HG03439 (cell line): ENCODE data around the gene GRM8.

ENCODE experiments used
- ATAC-seq: cut with Tn5 transposase; IDR thresholded peaks from one replicate; pipeline ENCODE4 v1.9.1; 2021; ENCODE audit warnings: mild to moderate bottlenecking, moderate library complexity; ENCODE audit not compliant: unreplicated experiment

Gene GRM8

DNA sequence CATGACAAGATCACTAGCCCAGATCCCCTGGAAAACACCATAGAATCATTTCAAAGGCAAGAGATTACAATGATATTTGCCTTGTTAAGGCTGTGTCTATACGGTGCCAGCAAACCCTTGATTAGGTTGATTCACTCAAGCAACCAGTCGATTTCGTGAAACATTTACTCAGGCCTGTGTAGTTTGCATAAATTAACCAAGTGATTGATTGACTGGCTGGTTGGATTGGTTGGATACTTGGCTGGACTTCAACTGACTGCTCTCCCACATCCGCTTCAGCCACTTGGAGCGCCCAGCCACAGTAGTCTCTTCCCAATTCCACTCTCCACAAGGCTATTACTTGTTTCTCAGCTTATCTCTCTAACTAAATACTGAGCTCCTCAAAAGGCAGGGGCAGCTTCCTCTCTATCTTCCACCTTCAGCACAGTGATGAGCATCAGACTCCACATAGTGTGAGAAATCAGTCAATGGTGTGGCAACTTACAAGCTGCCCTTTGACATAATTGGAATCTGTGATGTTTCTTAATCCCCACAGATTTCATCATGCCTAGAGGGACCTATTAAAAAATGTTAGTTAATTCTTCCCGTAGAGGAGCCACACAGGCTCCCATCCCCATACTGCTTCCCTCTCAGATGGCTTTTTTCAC is 217.4 kb downstream of the GRM8 start:
- ATAC-seq = no peak

DNA sequence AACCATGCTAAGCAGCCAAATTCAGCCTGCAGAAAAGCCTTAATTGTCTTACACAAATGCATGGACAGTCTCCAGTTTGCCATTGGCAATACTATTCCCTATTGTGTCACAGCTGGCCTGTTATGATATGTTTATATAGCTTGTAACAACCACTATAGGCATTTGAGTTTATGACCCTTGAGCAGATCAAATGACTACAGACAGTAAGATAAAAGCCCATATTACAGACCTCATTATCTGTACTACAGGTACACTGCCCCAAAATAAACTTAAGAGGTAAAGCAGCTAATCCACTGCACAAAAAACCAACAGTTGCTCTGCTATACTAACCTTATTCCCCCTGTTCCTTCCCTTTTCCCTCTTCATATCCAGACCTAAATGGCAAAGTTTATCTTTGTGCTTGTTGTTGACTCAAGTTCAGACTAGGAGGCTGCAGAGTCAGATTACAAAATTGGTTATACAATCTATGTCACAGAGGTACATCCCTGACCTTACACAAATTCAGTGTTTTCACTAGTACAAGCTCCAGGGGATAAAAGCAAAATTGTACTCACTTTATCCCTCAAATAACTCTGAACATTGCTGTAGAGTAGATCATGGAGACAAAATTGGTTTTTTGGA is 218.4 kb downstream of the GRM8 start:
- ATAC-seq = no peak

DNA sequence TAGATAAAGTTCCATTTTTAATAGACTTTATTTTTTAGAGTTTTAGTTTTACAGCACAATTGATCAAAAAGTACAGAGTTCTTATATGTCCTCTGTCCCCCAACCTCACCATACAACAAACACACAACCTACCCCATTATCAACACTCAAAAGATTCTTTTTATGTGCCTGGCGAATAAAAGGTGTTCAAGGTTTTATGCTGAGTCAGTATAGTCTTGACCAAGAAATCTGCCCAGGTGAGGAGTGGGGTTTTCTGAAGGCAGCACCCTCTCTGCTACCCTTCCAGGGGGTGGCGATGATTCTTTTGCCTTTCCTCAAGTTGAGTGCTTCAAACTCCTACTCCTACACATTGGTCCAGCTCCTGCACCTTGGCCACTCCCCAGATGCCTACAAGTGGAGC is 222.9 kb downstream of the GRM8 start:
- ATAC-seq = no peak

DNA sequence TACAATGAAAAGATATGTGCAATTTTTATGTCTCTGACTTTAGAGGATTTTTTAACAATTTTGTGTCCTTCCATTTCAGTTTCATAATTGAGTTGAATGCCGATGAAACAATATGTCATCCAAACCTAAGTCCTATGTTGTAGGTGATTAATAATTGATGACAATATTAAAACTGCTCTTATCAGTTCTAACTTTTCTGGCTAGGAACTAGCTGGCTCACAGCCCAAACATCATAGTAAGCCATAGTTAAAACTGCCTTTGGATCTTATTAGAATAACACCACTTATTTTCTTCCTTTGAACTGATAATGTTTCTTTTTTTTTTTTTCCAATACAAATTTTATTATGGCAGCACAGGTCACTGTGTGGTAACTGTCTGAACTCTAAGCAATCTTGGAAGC is 230.9 kb downstream of the GRM8 start:
- ATAC-seq = no peak

DNA sequence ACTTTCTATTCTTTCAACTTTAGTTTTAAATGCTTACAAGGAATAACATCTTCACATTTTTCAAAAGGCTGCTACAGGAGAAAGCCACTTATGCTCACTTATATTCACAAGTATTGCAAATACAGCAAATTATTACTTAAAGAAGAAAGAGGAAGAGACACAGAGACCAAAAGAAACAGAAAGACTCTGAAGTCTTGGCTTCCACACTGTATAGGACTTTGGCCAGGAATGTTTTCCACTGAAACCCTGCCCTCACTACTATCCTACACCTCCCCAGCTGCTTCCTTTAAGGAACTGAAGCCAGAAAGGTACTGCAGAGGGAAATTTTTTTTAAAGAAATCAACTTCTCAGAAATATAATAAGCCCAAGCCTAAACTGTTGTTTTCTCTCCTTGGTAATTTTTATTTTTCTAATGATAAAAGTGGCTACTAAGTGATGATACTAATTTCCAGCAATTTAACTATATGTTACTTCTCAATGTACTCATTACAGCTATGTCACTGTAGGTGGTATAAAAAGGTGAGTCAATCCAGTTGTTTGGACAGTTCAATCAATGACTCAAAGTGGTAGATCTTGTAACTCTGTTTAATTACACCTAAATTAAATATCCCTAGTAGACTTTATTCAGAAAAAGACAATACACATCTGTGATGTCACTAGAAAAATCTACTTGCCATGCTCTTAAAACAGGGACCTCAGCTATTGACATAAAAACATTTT is 231.6 kb downstream of the GRM8 start:
- ATAC-seq = no peak

DNA sequence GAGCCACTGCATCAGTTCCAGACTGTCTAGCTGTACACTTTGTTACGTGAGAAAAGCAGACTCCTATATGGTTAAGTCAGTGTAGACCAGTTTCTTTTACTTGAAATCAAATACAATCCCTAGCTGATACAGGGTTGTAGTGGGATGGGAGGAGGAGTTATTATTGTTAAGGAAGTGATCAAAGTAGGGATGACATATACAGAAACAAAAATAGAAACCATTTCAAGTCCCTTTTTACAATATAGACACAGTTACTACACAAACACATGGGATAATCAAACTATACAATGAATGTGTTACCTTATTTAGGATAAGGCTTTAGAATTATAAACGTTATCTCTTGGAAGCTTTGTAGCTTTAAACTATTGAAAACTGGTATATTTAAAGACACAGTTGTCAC is 233.9 kb downstream of the GRM8 start:
- no peak for ATAC-seq

DNA sequence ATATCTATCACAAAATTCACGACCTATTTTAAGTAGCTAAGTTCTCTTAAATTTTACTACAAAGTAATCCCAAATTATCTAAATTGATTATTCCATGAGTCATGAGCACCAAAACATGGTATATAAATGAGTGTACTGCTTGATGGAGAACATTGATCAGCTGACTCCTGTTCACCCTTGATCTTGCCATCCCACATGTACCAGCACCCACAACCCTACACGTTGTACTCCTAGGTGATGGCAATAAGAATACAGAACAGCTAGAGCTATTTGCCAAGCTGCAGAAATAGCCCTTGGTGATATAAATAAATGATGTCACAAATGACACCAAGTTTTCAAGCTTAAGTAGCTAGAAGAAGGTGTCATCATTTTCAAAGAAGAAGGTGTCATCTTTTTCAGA is 235.5 kb downstream of the GRM8 start:
- ATAC-seq = no peak

DNA sequence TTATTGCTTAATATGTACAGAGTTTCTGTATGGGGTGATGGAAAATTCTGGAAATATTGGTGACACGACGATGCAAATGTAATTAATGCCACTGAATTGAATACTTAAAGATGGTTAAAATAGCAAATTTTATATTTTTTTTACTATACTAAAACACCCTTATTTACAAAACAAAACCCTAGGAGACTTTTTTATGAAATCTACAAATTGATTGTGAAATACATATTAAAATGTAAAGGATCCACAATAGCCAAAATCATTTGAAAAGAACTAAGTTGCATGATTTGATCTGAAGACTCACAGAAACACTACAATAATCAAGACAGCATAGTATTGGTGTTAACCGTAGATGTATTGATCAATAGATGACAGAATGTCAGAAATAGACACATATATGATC is 252.0 kb downstream of the GRM8 start:
- ATAC-seq = no peak

DNA sequence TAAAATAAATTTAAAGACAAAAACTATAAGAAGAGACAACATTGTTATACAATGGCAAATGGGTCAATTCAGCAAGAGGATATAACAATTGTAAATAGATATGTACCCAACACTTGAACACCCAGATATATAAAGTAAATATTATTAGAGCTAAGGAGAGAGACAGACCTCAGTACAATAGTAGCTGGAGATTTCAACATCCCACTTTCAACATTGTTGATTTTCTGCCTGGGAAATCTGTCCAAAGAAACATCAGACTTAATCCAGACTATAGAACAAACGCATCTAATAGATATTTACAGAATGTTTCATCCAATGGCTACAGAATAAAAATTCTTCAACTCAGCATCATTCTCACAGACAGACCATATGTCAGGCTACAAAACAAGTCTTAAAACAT is 256.1 kb downstream of the GRM8 start:
- no peak for ATAC-seq

DNA sequence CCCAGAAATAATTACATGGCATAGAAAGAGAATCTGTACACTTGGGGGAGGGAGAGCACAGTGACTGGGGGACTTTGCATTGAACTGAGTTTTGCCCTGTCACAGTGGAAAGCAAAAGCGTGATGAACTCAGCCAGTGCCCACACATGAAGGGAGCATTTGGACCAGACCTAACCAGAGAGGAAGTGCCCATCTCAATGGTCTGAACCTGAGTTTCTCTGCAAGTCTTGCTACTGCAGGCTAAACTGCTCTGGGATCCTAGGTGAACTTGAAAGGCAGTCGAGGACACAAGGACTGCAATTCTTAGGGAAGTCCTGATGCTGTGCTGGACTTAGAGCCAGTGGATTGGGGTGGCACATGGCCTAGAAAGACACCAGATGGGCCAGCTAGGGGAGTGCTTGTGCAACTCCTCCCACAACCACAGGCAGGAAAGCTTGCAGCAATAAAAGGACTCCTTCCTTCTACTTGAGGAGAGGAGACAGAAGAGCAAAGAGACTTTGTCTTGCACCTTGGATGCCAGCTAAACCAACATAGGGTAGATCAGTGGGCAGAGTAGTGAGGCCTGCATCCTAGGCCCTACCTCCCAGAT is 259.0 kb downstream of the GRM8 start:
- no peak for ATAC-seq

DNA sequence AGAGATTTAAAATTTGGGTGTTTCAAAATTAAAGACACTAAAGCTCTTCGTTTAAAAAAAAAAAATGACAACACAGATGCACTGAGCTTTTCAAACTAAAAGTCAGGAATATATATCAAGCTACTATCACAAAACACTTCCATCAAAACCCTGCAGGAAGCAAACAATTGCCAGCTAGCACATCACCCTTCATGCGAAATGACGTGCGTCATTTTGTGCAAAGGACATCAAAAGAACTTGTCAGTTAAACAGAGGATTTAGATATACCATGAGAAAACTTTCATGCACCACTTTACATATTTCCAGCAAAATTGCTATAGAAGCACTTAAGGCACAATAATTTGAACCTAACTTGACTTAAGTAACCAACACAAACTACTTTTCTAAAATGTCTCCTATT is 264.7 kb downstream of the GRM8 start:
- no peak for ATAC-seq

DNA sequence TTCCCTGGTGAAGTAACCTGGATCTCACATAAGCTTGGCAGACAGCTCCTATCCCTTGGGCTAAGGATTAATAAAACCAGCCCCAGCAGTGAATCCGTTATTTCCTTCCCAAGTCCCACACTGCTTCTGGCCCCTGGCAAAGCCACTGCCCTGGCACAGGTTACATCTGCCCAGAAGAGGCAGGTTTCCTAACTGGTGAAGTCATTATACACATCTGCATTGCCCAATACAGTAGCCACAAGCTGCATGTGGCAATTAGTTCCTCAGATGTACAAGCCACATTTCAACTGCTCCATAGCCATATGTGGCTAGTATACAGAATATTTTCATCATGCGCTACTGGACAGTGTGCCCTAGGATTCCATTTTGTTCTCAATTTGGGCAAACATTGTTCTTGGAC is 273.0 kb downstream of the GRM8 start:
- no peak for ATAC-seq

DNA sequence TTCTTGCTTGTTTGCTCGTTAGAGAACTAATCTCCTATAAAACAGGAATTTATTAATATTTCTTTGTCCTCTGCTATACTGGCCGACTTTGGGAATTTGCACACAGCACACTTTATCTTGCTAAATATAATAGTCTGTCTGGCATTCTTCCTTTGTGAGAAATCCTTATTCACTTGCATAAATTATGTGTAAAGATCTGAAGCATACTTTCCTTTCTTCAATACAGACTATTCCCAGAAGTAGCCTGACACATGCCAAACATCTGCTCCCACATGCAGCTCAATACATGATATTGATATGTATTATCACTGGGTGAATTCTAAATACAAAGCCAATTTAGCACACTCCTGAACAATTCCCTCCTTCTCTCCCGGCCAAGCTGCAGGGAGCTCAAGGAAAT is 273.9 kb downstream of the GRM8 start:
- ATAC-seq = no peak

DNA sequence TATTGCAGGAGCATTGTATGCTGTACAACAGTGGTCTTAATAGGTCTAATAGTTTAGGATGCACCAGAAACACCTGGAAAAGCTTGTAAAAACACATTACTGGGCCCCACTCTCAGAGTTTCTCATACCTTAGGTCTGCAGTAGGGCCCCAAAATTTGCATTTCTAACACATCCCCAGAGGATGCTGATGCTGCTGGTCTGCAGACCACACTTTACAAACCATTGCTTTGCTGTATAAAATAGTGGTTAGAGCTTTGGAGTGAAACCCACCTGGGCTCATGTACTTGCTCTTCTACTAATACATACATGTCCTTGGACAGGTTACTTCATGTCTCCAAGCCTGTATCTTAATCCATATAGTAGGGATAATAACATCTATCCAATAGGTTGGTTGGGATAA is 279.7 kb downstream of the GRM8 start:
- no peak for ATAC-seq

DNA sequence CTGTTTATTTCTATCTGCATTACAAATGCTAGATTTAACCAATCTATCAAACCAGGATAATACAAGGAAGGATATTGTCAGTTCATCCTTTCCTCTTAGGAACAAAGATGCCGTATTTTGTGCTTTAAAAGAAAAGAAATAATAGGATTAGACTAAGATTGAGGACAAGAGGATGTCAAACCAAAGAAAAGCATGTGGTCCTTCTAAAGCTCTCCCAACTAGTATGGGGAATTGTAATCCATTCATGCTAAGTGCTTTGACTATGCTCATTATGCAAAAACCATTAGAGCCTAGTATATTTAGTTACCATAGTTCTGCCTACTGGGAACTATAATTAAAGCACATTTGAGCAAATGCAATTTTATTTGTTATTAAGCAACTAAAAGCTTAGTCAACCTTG is 280.2 kb downstream of the GRM8 start:
- ATAC-seq = no peak

DNA sequence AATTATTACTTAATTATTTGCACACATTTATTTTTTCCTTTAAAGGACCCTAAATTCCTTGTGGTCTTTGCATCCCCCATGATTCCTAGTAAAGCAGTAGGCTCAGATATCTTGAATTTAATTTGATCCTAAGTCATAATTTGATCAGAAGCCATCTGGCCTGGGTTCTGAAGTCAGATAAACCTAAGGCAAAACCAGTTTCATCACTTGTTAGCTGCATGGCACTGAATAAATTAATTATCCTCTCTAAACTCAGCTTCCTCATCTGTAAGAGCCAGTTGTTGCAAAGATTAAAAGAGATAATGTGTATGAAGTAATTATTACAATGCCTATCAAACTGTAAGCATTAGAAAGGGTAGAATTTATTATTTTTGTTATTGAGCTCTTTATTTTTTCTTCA is 293.1 kb downstream of the GRM8 start:
- ATAC-seq = no peak

DNA sequence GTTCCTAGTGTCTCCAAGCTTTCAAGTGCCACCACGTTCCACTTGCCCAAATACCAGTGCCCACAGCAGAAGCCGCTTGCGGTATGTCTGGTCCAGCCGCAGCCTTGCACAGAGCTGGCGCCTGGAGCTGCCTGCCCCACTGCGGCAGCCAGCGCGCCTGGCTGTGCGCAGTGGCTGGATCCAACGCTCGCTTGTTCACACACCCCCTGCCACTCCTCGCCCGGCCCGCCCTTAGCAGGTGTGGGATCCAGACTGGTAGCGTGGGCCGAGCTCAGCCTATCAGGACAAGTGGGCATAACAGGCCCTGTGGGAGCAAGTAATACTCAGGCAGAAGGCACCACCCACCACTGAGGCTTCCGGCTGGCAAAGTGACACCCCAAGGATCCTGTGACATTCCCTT is 294.4 kb downstream of the GRM8 start:
- ATAC-seq = no peak

DNA sequence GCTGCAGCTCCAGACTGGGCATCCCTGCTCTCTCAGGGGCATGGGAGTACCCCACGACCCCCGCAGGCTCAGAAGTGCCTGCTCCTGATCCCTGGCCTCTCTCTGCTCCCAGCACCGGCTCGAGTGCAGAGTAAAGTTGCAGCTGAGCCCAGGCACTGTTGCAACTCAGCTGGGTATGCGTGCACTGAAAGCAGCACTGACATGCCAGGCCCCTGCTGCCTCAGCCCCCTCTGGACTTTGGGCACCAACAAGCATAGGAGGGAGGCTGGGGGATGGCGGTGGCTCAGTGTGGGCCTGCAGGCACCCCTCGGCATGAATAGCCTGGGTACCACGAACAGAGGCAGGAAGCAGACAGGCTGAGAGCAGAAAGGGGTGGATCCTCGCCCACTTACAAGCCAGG is 295.3 kb downstream of the GRM8 start:
- no peak for ATAC-seq

DNA sequence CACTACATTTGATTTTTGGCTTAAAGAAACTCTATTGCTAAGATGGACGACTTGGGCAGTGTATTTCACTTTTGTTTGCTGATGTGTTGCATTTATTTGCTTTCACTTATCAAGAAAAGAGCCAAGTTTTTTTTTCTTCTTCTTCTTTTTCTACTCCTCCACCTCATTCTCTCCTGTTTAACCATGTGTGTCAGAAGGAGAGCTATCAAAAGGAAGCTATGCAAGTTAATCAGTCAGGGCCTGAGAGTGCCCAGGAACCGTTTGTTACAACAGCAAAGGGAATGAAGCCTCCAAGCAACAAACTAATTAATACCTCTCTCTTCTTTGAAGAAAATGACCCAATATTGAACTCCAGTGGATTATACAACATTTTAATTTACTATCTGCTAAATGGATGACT is 299.3 kb downstream of the GRM8 start:
- ATAC-seq = no peak

DNA sequence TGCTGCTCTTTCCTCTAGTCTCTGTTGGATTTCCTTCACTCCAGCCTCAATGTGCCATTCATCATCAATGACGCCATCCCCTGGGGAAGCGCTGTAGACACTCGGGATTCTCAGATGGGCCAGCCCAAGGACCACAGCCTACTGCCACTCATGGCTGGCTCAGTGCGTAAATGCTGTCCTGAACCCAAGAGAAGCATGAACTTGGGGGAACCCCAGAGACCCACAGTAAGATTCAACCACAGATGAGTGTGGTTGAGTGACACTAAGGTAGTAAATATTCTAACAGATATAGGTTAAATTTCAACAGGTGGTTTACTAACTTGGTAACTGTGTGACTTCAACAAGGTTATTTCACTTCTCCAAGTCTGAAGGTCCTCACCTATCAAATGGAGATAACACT is 304.1 kb downstream of the GRM8 start:
- ATAC-seq = no peak

DNA sequence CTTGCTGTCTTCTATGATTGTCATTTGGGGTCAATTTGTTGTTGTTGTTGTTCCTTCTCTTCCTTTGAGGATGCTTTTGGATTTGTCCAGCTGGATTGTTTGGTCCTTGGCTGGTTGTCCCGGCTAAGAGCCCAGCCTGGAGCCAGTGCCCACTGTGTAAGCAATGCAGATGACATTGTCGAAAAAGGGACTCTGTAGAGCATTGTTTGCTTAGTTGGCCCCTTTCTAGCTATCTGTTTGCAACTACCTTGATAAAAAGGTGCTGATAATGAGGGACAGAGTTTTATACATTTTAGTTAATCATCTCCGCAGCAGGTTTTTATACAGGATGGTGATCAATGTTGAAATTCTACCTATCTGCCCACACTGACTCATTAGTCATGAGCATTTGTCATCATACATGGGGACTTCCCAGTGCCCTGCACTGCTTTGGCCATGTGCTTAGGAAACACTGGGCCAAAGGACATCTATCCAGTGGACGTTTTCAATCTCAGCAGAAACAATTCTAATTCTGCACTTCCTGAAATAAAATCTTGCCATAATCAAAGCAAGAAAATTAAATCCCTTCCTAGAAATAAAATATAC is 311.9 kb downstream of the GRM8 start:
- no peak for ATAC-seq

DNA sequence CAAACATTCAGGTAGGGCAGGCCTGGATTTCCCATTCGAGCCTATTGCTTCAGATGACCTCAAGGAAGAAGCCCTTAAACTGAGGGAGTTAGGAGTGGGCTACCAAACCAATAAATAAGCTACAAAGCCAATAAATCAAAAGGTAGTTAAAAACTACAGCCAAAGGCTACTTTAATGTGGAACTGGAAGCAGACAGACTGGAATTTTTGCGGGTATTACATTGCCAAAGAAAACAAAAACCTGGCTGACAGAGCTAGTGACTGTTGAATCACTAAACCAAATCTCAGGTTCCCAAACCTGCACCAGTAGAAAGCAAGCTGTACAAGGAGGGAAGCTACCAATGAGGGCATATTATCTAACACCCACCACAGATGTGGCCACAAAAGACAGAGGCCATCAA is 315.6 kb downstream of the GRM8 start:
- ATAC-seq = no peak
